Coronary artery (tissue), 2 donors: Measurements from ENCODE around the gene RAD51AP1.

ENCODE experiments used
- DNase-seq: peaks from one replicate; pipeline ENCODE4 v3.0.0-alpha.2; 2017; ENCODE audit warnings: low spot score
- H3K27ac ChIP-seq, 2 donors: fragments of 200-600 bp; sonication (generic); one replicate each; pipeline ENCODE4 v1.5.1; 2016 to 2019
- H3K4me3 ChIP-seq: fragments of 200-600 bp; sonication (generic); 2 replicates; pipeline ENCODE4 v1.5.1; 2016; ENCODE audit warnings: mild to moderate bottlenecking, moderate library complexity
- TF ChIP-seq, protein P1 (sequence below): fragments of 200-600 bp; sonication (generic); IDR thresholded peaks from one replicate; pipeline ENCODE4 v1.5.1; 2019; ENCODE audit warnings: antibody characterized with exemption

RAD51AP1 gene

DNA sequence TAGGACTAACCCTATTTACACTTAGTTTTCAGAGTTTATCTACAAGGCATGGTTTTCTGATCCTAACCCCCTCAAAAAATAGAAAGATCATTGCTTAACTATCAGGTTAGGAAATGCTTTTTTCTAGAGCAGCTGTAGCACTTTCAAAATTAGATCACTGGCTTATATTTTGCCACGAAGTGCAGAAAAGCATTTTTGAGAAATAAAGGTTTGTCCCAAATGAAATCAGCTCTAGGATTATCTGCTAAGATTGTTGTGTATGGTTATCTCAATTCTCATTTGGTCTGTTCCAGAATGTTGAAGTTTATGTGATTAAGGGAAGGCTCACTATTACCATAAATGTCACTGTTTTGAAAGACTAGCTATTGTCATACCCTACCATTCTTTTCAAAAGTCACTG lies 13.5 kb downstream of the RAD51AP1 start:
- Histone ChIP-seq H3K4me3 (no peak overlapping the region), H3K27ac (no peak overlapping the region)
- no peak for DNase-seq
- TF ChIP-seq, protein P1, sequence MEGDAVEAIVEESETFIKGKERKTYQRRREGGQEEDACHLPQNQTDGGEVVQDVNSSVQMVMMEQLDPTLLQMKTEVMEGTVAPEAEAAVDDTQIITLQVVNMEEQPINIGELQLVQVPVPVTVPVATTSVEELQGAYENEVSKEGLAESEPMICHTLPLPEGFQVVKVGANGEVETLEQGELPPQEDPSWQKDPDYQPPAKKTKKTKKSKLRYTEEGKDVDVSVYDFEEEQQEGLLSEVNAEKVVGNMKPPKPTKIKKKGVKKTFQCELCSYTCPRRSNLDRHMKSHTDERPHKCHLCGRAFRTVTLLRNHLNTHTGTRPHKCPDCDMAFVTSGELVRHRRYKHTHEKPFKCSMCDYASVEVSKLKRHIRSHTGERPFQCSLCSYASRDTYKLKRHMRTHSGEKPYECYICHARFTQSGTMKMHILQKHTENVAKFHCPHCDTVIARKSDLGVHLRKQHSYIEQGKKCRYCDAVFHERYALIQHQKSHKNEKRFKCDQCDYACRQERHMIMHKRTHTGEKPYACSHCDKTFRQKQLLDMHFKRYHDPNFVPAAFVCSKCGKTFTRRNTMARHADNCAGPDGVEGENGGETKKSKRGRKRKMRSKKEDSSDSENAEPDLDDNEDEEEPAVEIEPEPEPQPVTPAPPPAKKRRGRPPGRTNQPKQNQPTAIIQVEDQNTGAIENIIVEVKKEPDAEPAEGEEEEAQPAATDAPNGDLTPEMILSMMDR: no peak

DNA sequence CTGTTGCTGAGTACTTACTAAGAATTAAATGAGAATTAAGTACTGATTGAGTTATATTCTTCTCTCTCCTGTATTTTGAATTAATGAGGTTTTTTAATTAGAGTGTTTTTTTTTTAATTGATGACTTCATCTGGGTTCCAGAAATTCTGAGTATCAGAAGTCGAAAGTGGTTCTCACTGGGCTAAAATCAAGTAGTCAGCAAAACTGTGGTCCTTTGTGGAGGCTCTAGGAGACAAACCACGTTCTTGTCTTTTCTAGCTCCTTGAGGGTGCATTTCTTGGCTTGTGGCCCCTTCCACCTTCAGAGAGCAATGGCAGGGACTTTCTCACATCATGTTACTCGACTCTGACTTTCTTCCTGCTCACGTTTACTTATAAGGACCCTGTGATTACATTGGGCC lies 15.3 kb downstream of the RAD51AP1 start:
- Histone ChIP-seq H3K4me3 (no peak overlapping the region), H3K27ac (no peak overlapping the region)
- DNase-seq: no peak
- TF ChIP-seq, protein P1: no peak

DNA sequence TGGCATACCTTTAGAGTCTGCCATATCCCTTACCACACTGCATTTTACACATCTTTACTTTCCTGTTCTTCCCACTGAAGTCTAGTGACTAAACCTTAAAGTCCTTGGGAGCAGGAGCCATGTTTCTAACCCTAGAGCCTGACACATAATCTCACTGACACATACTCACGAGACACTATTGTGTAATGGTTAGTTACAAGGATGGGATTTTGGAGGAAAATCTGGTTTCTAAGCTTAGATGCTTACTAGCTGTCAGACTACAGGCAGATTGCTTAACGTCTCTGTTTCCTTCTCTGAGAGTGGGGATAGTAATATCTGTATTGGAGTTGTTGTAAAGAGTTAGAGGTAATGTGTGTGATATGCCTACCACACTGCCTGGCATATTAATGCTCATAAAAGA lies 17.1 kb downstream of the RAD51AP1 start:
- no peak overlapping the region for H3K27ac ChIP-seq
- DNase-seq: no peak
- H3K4me3 ChIP-seq: no peak overlapping the region
- TF ChIP-seq, protein P1: no peak

DNA sequence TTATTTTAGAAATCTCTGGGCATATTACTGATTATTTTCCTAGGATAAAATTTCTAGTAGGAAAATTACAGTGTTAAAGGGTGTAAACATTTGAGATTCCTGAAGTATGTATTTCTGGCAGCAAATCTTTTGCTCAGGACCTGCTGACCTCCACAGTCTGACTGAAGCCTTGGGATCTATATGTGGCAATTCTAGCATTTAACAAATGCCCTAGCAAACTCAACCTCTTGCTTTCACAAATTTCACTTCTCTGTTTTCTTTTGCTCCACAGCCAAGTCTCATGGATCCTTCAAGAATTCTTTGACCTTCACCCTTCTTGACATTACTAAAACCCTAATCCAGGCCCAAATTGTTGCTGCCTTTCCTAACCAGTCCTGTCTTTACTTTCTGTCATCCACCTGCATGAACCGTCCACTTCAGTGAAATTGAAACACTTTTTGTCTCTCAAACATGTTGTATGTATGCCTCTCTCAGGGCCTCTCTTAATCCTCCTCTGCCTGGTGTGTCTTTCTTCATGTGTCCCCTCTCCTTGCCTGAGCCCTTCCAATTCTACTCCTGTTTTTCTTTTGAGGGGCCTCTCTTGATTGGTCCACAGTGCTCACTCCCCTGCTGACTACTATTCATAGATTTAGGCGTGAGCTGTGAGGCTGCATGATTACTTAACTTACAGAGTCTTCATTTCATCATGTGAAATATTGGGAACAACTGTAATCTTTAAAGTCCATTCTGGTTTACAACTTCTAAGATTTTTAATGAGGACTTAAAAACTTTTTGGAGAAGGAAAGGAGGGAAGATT lies 18.2 kb downstream of the RAD51AP1 start:
- TF ChIP-seq, protein P1: no peak
- no peak overlapping the region for H3K27ac ChIP-seq

DNA sequence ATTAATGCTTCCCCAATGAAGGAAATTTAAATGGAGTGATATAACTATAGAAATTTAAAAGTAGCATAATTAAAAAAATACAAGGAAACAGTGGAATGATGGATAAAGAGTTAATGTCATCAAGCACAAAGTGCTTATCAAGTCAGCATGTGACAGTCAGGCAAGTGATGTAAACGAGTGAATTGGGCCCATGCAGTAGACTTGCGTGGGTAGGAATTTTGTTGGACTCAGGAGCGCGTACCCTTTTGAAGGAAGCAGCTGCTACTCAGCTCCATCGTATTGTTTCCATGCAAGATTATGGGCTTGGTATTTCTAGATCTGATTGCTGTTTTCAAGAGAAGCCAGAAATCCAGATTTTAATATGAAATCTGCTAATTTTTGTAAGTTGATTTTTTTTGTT lies 18.9 kb downstream of the RAD51AP1 start:
- no peak for DNase-seq
- TF ChIP-seq, protein P1: no peak
- Histone ChIP-seq H3K27ac (no peak overlapping the region), H3K4me3 (no peak overlapping the region)

More for the DNA sequence above, 18.2 kb downstream of the RAD51AP1 start:
- H3K4me3 ChIP-seq: no peak overlapping the region
- DNase-seq: no peak

DNA sequence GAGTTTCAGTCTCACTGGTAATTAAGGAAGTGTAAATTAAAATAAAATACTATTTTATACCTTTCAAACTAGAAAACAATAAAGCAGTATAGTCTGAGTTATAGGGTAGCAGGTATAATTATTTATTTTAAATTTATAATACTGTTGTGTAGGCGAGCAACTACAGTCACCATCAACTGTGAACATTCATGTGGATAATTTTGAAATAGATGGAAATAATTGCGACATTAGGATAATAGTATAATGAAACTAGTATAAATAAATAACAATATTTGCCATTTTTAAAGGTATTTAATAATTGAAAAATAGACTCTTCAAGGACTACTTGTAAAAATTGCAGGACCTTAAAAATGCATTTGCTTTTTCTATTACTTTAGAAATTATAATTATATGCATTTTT lies 19.5 kb downstream of the RAD51AP1 start:
- DNase-seq: no peak
- TF ChIP-seq, protein P1: no peak
- no peak overlapping the region for H3K27ac ChIP-seq
- no peak overlapping the region for H3K4me3 ChIP-seq

DNA sequence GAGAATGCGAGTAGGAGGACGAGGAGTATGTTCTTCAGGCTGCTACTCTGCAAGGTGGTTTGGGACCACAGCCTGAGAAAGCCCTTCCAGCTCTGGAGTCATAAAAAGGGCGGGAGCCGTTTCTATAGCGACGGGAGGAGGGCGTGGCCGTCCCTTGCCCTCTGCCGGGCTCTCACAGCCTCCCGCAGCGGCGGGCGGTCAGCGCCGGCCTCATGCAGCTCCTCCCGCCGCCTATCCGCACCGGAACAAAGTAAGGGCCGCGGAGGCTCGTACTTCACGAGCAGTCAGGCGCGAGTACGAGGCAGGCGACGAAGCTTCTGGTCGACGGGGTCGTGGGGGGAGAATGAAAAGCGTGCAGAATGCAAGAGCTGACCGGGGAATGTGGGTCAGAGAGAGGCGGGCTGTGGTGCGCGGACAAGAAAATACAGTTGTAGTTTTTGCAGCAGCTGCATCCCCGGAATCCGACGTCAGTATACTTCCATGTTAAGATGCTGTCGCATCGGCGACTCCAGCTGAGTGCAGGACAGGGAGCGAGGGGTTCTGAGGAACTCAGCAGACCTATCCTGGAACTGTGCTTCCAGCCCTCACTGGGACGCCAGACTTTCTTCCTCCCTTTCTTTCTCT lies 23.5 kb downstream of the RAD51AP1 start, which contains the start of gene DYRK4:
DYRK4 (plus strand) TSS at position 175 of the 624 bp plus-strand sequence; CDS start at position 213, 38 bp downstream.
- Histone ChIP-seq H3K27ac (peak within 1 kb of the TSS in 1 of 2 donors; percentile 16), H3K4me3 (peak within 1 kb of the TSS; percentile 67)
- DNase-seq: no peak
- TF ChIP-seq, protein P1: no peak
